HUES48 (cell line): ENCODE results near the gene VANGL1.

Source experiments
- H3K27ac ChIP-seq: one replicate; pipeline ENCODE4 v1.7.0; 2013; ENCODE audit warnings: low read depth, low read length, inconsistent platforms
- H3K27me3 ChIP-seq: 2 replicates; pipeline ENCODE4 v1.6.1; 2013; ENCODE audit warnings: mild to moderate bottlenecking, low read length; ENCODE audit not compliant: control insufficient read depth, insufficient read depth
- H3K36me3 ChIP-seq: 2 replicates; pipeline ENCODE4 v1.6.1; 2013; ENCODE audit warnings: low read length; ENCODE audit not compliant: control insufficient read depth, insufficient read depth
- H3K4me1 ChIP-seq: 2 replicates; pipeline ENCODE4 v1.6.1; 2013; ENCODE audit warnings: mild to moderate bottlenecking, low read length; ENCODE audit not compliant: control insufficient read depth, insufficient read depth
- H3K4me3 ChIP-seq: 2 replicates; pipeline ENCODE4 v1.5.1; 2013; ENCODE audit warnings: mild to moderate bottlenecking, low read depth, low read length
- H3K9ac ChIP-seq: 2 replicates; pipeline ENCODE4 v1.6.1; 2013; ENCODE audit warnings: mild to moderate bottlenecking, low read depth, low read length, moderate library complexity
- H3K9me3 ChIP-seq: 2 replicates; pipeline ENCODE4 v1.6.1; 2013; ENCODE audit warnings: low read length; ENCODE audit not compliant: control insufficient read depth, insufficient read depth

The VANGL1 gene

GRCh38 chr1:115643666-115644065 is 1.9 kb downstream of the VANGL1 start:
- Histone ChIP-seq H3K4me3 (peak overlapping the region; percentile 86; the same call in 1 of the 2 replicates), H3K9ac (no peak overlapping the region)

DNA sequence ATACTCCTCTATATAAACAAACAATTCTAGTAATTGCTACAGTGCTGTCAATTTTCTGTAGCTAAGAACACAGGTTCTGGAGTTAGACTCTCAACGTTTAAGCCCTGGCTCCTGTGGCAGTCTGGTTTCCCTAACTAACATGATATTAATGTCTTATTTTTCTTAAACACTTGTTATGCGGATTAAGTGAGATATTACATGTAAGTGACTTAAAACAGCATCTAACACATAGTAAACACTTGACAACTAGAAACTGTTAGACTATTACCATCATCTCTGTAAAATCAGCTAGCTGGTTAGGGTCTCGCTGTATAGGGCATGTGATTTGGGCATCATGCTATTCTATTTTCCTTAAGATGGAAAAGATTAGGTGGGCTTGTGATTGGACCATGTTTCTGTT is 2.3 kb downstream of the VANGL1 start:
- Histone ChIP-seq H3K9ac (no peak overlapping the region), H3K27me3 (peaks cover 6% of the 10 kb centered on the region; the same call in 1 of the 2 replicates), H3K27ac (no peak overlapping the region), H3K36me3 (no peaks in the 10 kb centered on the region), H3K4me3 (no peak overlapping the region), H3K4me1 (peaks cover 37% of the 10 kb centered on the region), H3K9me3 (no peaks in the 10 kb centered on the region)

More at GRCh38 chr1:115643666-115644065, 1.9 kb downstream of the VANGL1 start:
- Histone ChIP-seq H3K27ac (no peak overlapping the region), H3K9me3 (0 out of 2 replicates have a peak, but pooled peaks cover 4% of the 10 kb centered on the region), H3K4me1 (peaks cover 33% of the 10 kb centered on the region), H3K36me3 (no peaks in the 10 kb centered on the region), H3K27me3 (peaks cover 6% of the 10 kb centered on the region; the same call in 1 of the 2 replicates)

- Histone ChIP-seq H3K9ac (no peak overlapping the region), H3K4me1 (peaks cover 61% of the 10 kb centered on the region)
These were observed 5.3 kb downstream of the VANGL1 start for GRCh38 chr1:115647047-115647446.

DNA sequence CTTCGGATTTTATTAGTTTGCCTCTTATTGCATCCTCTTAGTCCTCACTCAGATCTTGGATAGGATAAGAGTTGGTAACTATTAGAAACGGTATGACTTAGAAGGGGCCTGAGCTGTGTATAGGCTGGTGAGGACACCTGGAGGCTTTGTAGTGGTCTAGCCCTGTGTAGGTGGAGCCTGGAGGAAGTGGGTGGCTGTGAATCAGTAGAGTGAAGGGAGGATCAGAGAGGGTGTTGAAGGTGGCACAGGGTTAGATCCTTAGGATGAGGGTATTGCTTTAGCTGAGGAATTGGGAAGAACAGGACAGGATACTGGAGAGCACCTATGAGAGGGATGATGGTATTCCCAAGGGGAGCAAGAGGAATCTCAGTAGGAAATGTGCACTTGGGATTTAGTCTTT is 5.7 kb downstream of the VANGL1 start:
- Histone ChIP-seq H3K27me3 (peaks cover 6% of the 10 kb centered on the region; the same call in 1 of the 2 replicates), H3K4me1 (peaks cover 61% of the 10 kb centered on the region), H3K9ac (no peak overlapping the region), H3K9me3 (no peaks in the 10 kb centered on the region), H3K36me3 (peaks cover 9% of the 10 kb centered on the region), H3K4me3 (no peak overlapping the region), H3K27ac (no peak overlapping the region)

More at GRCh38 chr1:115647047-115647446, 5.3 kb downstream of the VANGL1 start:
- H3K27me3 ChIP-seq: peaks cover 6% of the 10 kb centered on the region; the same call in 1 of the 2 replicates
- no peak overlapping the region for H3K4me3 ChIP-seq
- no peak overlapping the region for H3K27ac ChIP-seq
- peaks cover 5% of the 10 kb centered on the region for H3K36me3 ChIP-seq
- no peaks in the 10 kb centered on the region for H3K9me3 ChIP-seq

- H3K4me3 ChIP-seq: no peak overlapping the region
- H3K9ac ChIP-seq: no peak overlapping the region
- H3K4me1 ChIP-seq: peaks cover 60% of the 10 kb centered on the region
- H3K27me3 ChIP-seq: peaks cover 6% of the 10 kb centered on the region; the same call in 1 of the 2 replicates
- H3K36me3 ChIP-seq: peaks cover 13% of the 10 kb centered on the region
- H3K27ac ChIP-seq: peak overlapping the region; percentile 97
- no peaks in the 10 kb centered on the region for H3K9me3 ChIP-seq
These were observed 6.3 kb downstream of the VANGL1 start for GRCh38 chr1:115647919-115648650.

GRCh38 chr1:115648717-115649691 is 7.2 kb downstream of the VANGL1 start:
- peak overlapping the region; percentile 97 for H3K27ac ChIP-seq
- H3K9me3 ChIP-seq: no peaks in the 10 kb centered on the region
- H3K4me1 ChIP-seq: peaks cover 57% of the 10 kb centered on the region
- peaks cover 6% of the 10 kb centered on the region; the same call in 1 of the 2 replicates for H3K27me3 ChIP-seq
- H3K36me3 ChIP-seq: peaks cover 16% of the 10 kb centered on the region
- H3K9ac ChIP-seq: peak overlapping the region; percentile 25; the same call in 1 of the 2 replicates
- H3K4me3 ChIP-seq: peak overlapping the region; percentile 14

DNA sequence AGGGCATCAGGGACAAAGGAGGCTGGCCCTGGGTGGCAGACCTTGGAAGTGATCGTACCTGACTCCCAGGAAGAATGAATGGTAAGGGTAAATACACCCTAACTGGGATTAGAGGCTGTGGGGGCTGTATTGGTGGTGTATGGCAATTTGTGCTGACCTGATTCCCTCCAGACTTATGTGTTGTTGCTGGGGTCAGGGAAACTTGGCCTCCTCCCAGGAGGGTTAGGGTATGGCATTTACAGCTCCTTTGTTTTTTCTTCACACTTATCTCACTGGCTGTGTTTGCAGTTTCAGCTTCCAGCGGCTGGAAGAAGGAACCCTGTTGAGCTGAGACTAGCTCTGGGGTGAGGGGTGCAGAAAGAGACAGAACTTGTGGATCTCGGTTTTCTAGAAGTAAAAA is 8.2 kb downstream of the VANGL1 start:
- peaks cover 65% of the 10 kb centered on the region for H3K4me1 ChIP-seq
- H3K27me3 ChIP-seq: peaks cover 6% of the 10 kb centered on the region; the same call in 1 of the 2 replicates
- H3K9me3 ChIP-seq: no peaks in the 10 kb centered on the region
- peak overlapping the region; percentile 97 for H3K27ac ChIP-seq
- peak overlapping the region; percentile 35; the same call in 1 of the 2 replicates for H3K4me3 ChIP-seq
- peaks cover 16% of the 10 kb centered on the region for H3K36me3 ChIP-seq
- H3K9ac ChIP-seq: peak overlapping the region; percentile 25

- Histone ChIP-seq H3K4me3 (no peak overlapping the region), H3K9ac (no peak overlapping the region), H3K9me3 (no peaks in the 10 kb centered on the region), H3K36me3 (peaks cover 16% of the 10 kb centered on the region), H3K27me3 (peaks cover 6% of the 10 kb centered on the region; the same call in 1 of the 2 replicates), H3K4me1 (peaks cover 71% of the 10 kb centered on the region), H3K27ac (peak overlapping the region; percentile 97)
These were observed 9.2 kb downstream of the VANGL1 start for GRCh38 chr1:115650961-115651360.

DNA sequence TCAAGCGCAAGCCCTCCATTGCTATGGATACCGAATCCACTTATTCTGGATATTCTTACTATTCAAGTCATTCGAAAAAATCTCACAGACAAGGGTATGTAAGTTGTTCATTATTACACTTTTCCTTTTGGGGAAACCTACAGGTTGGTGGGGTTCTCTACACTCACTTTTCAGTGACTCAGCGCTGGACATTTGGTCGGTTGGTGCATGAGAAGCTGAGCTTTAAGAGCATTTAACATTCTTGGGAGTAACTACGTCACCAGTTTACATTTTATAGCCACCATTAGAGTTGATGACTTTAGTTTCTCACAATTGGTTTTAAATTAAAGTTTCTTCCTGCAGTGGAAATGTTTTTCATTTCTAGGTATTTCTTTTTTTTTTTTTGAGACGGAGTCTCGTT is 9.6 kb downstream of the VANGL1 start:
- H3K9me3 ChIP-seq: no peaks in the 10 kb centered on the region
- H3K4me1 ChIP-seq: peaks cover 68% of the 10 kb centered on the region
- peak overlapping the region; percentile 97 for H3K27ac ChIP-seq
- H3K4me3 ChIP-seq: no peak overlapping the region
- peaks cover 16% of the 10 kb centered on the region for H3K36me3 ChIP-seq
- H3K9ac ChIP-seq: no peak overlapping the region
- H3K27me3 ChIP-seq: peaks cover 6% of the 10 kb centered on the region; the same call in 1 of the 2 replicates

- Histone ChIP-seq H3K9ac (no peak overlapping the region), H3K27ac (no peak overlapping the region), H3K4me1 (peaks cover 62% of the 10 kb centered on the region), H3K36me3 (peaks cover 16% of the 10 kb centered on the region), H3K4me3 (no peak overlapping the region), H3K27me3 (peaks cover 6% of the 10 kb centered on the region; the same call in 1 of the 2 replicates), H3K9me3 (no peaks in the 10 kb centered on the region)
These were observed 10.5 kb downstream of the VANGL1 start for GRCh38 chr1:115652236-115652788.
